Activated CD4-positive, alpha-beta T cell treated with anti-CD3 and anti-CD28 coated beads, Interleukin-2, amount 10 ng/mL, durations not matched to agents 7 days and 5 days (primary cell): ENCODE results near the gene NOTCH4. TPM values are rescaled to one million over a fixed set of nuclear protein-coding genes. Genes with fewer than 3 reads are reported as not detected.
"Not testable (repeated sequence)": the region's sequence is repeated elsewhere in the genome, so short reads cannot be mapped to it uniquely, and the experiment has no call there.

ENCODE experiments used
- CTCF ChIA-PET: fragments of 350-600 bp; sonication (Branson Sonifier 250); formaldehyde crosslinking; loops from one replicate; lab custom pipeline; 2021; ENCODE audit warnings: antibody characterized with exemption; lab: Charles Lee
- POLR2A ChIA-PET: fragments of 350-600 bp; sonication (Branson Sonifier 250); formaldehyde crosslinking; loops from one replicate; lab custom pipeline; 2021; ENCODE audit warnings: antibody characterized with exemption; lab: Charles Lee
- DNase-seq: peaks from one replicate; pipeline ENCODE4 v3.0.0-alpha.2; 2020
- H3K27ac Mint-ChIP-seq: one replicate; pipeline ENCODE4 v1.8.0; 2021; ENCODE audit warnings: mild to moderate bottlenecking, moderate library complexity, mixed read lengths
- H3K27me3 Mint-ChIP-seq: one replicate; pipeline ENCODE4 v1.8.0; 2021; ENCODE audit warnings: mixed read lengths
- H3K36me3 Mint-ChIP-seq: one replicate; pipeline ENCODE4 v1.8.0; 2021; ENCODE audit warnings: low read depth, mixed read lengths
- H3K4me1 Mint-ChIP-seq: one replicate; pipeline ENCODE4 v1.8.0; 2021; ENCODE audit warnings: mixed read lengths
- H3K4me3 Mint-ChIP-seq: one replicate; pipeline ENCODE4 v1.8.0; 2021; ENCODE audit warnings: mild to moderate bottlenecking, moderate library complexity, mixed read lengths
- H3K9me3 Mint-ChIP-seq: one replicate; pipeline ENCODE4 v1.8.0; 2021; ENCODE audit warnings: mixed read lengths
- total RNA-seq, 2 experiments: library from RNA; stranded (reverse); gene quantifications; one replicate each; pipeline ENCODE4 v1.2.3, GENCODE V29; 2021

NOTCH4 gene
- total RNA-seq, 2 experiments from 2014 or later, result 0.20 to 0.27 TPM

GRCh38 chr6:32244270-32244669 lies 20.4 kb upstream of the NOTCH4 start:
- Mint-ChIP-seq H3K9me3 (peaks cover 3% of the 10 kb centered on the region), H3K27ac (no peak overlapping the region), H3K36me3 (no peaks in the 10 kb centered on the region), H3K27me3 (peaks cover 6% of the 10 kb centered on the region), H3K4me3 (no peak overlapping the region), H3K4me1 (peaks cover 26% of the 10 kb centered on the region)
- CTCF ChIA-PET, result no interaction called here
- POLR2A ChIA-PET, result no interaction called here
- DNase-seq, result no peak

GRCh38 chr6:32242318-32242813 lies 18.5 kb upstream of the NOTCH4 start:
- not testable (repeated sequence) for DNase-seq

GRCh38 chr6:32240686-32241085 lies 16.8 kb upstream of the NOTCH4 start:
- Mint-ChIP-seq H3K4me3 (no peak overlapping the region), H3K9me3 (no peaks in the 10 kb centered on the region), H3K4me1 (peaks cover 26% of the 10 kb centered on the region), H3K36me3 (no peaks in the 10 kb centered on the region), H3K27me3 (peaks cover 2% of the 10 kb centered on the region), H3K27ac (no peak overlapping the region)
- CTCF ChIA-PET, result no interaction called here
- POLR2A ChIA-PET, result no interaction called here
- DNase-seq, result no peak

More at GRCh38 chr6:32242318-32242813, 18.5 kb upstream of the NOTCH4 start:
- H3K27me3 Mint-ChIP-seq, POLR2A ChIA-PET, H3K27ac Mint-ChIP-seq, H3K9me3 Mint-ChIP-seq, H3K4me3 Mint-ChIP-seq, H3K36me3 Mint-ChIP-seq: not testable (repeated sequence)
- peaks cover 26% of the 10 kb centered on the region for H3K4me1 Mint-ChIP-seq
- CTCF ChIA-PET, result interaction anchor here (0.5 to 0.6 kb wide), 2 partner anchors 15 to 412 kb away, joined by 3 read pairs; no protein-coding TSS in a partner anchor

GRCh38 chr6:32239462-32239861 lies 15.6 kb upstream of the NOTCH4 start:
- no peaks in the 10 kb centered on the region for H3K36me3 Mint-ChIP-seq
- no peak overlapping the region for H3K27ac Mint-ChIP-seq
- peaks cover 2% of the 10 kb centered on the region for H3K27me3 Mint-ChIP-seq
- no peak overlapping the region for H3K4me3 Mint-ChIP-seq
- ChIA-PET CTCF (no interaction called here), POLR2A (no interaction called here)
- H3K4me1 Mint-ChIP-seq, result peaks cover 19% of the 10 kb centered on the region
- no peaks in the 10 kb centered on the region for H3K9me3 Mint-ChIP-seq
- DNase-seq, result no peak

- Mint-ChIP-seq H3K9me3 (no peaks in the 10 kb centered on the region), H3K4me1 (peaks cover 2% of the 10 kb centered on the region), H3K27me3 (no peaks in the 10 kb centered on the region), H3K4me3 (no peak overlapping the region), H3K27ac (no peak overlapping the region), H3K36me3 (no peaks in the 10 kb centered on the region)
- ChIA-PET POLR2A (no interaction called here), CTCF (interaction anchor here (0.6 kb wide), 1 partner anchor 552 kb away, joined by 3 read pairs; no protein-coding TSS in a partner anchor)
- no peak for DNase-seq
These were observed 11.1 kb upstream of the NOTCH4 start for GRCh38 chr6:32234934-32235333.

GRCh38 chr6:32226434-32226833 lies 2.6 kb upstream of the NOTCH4 start:
- Mint-ChIP-seq H3K27me3 (no peaks in the 10 kb centered on the region), H3K4me1 (peaks cover 9% of the 10 kb centered on the region), H3K4me3 (no peak overlapping the region), H3K9me3 (no peaks in the 10 kb centered on the region), H3K36me3 (no peaks in the 10 kb centered on the region), H3K27ac (no peak overlapping the region)
- DNase-seq, result no peak
- ChIA-PET POLR2A (no interaction called here), CTCF (interaction anchor here (0.7 kb wide), 2 partner anchors 397 to 476 kb away, joined by 3 read pairs; no protein-coding TSS in a partner anchor)

GRCh38 chr6:32224696-32225095 lies 829 bp upstream of the NOTCH4 start:
- Mint-ChIP-seq H3K36me3 (no peaks in the 10 kb centered on the region), H3K9me3 (no peaks in the 10 kb centered on the region), H3K4me1 (peaks cover 9% of the 10 kb centered on the region), H3K4me3 (no peak overlapping the region), H3K27ac (no peak overlapping the region), H3K27me3 (no peaks in the 10 kb centered on the region)
- ChIA-PET POLR2A (no interaction called here), CTCF (no interaction called here)
- DNase-seq, result no peak

- Mint-ChIP-seq H3K9me3 (no peaks in the 10 kb centered on the region), H3K36me3 (no peaks in the 10 kb centered on the region), H3K27me3 (peaks cover under 1% of the 10 kb centered on the region), H3K4me3 (no peak overlapping the region), H3K4me1 (peaks cover 9% of the 10 kb centered on the region), H3K27ac (peak overlapping the region; percentile 63)
- CTCF ChIA-PET, result interaction anchor here (0.9 kb wide), 1 partner anchor 480 kb away, joined by 3 read pairs; no protein-coding TSS in a partner anchor
- POLR2A ChIA-PET, result no interaction called here
- no peak for DNase-seq
These were observed 1.3 kb downstream of the NOTCH4 start for GRCh38 chr6:32222333-32223230.

- POLR2A ChIA-PET, result no interaction called here
- Mint-ChIP-seq H3K4me1 (peaks cover 9% of the 10 kb centered on the region), H3K27me3 (peaks cover 2% of the 10 kb centered on the region), H3K36me3 (no peaks in the 10 kb centered on the region), H3K9me3 (no peaks in the 10 kb centered on the region), H3K27ac (no peak overlapping the region), H3K4me3 (no peak overlapping the region)
- DNase-seq, result no peak
- CTCF ChIA-PET, result interaction anchor here (0.6 kb wide), 1 partner anchor 90 kb away, joined by 3 read pairs; the partner anchor contains the start of gene FKBPL
These were observed 3.8 kb downstream of the NOTCH4 start for GRCh38 chr6:32220021-32220420.

GRCh38 chr6:32218167-32218566 lies 5.7 kb downstream of the NOTCH4 start:
- POLR2A ChIA-PET, result no interaction called here
- H3K4me1 Mint-ChIP-seq, result peaks cover 9% of the 10 kb centered on the region
- peaks cover 2% of the 10 kb centered on the region for H3K27me3 Mint-ChIP-seq
- H3K9me3 Mint-ChIP-seq, result no peaks in the 10 kb centered on the region
- H3K27ac Mint-ChIP-seq, result no peak overlapping the region
- no peak overlapping the region for H3K4me3 Mint-ChIP-seq
- H3K36me3 Mint-ChIP-seq, result no peaks in the 10 kb centered on the region
- DNase-seq, result no peak
- CTCF ChIA-PET, result no interaction called here

GRCh38 chr6:32216998-32217397 lies 6.9 kb downstream of the NOTCH4 start:
- no peaks in the 10 kb centered on the region for H3K4me1 Mint-ChIP-seq
- no peak overlapping the region for H3K27ac Mint-ChIP-seq
- H3K27me3 Mint-ChIP-seq, result peaks cover 2% of the 10 kb centered on the region
- H3K36me3 Mint-ChIP-seq, result no peaks in the 10 kb centered on the region
- DNase-seq, result no peak
- ChIA-PET CTCF (no interaction called here), POLR2A (no interaction called here)
- no peak overlapping the region for H3K4me3 Mint-ChIP-seq
- no peaks in the 10 kb centered on the region for H3K9me3 Mint-ChIP-seq

GRCh38 chr6:32216285-32216684 lies 7.6 kb downstream of the NOTCH4 start:
- H3K4me1 Mint-ChIP-seq, result no peaks in the 10 kb centered on the region
- no peak overlapping the region for H3K4me3 Mint-ChIP-seq
- DNase-seq, result no peak
- peaks cover 2% of the 10 kb centered on the region for H3K27me3 Mint-ChIP-seq
- no peak overlapping the region for H3K27ac Mint-ChIP-seq
- H3K9me3 Mint-ChIP-seq, result no peaks in the 10 kb centered on the region
- POLR2A ChIA-PET, result no interaction called here
- CTCF ChIA-PET, result interaction anchor here (0.7 kb wide), 2 partner anchors 18 to 28 kb away, joined by 3 read pairs; no protein-coding TSS in a partner anchor
- no peaks in the 10 kb centered on the region for H3K36me3 Mint-ChIP-seq

GRCh38 chr6:32215617-32216016 lies 8.2 kb downstream of the NOTCH4 start:
- POLR2A ChIA-PET, result no interaction called here
- Mint-ChIP-seq H3K9me3 (no peaks in the 10 kb centered on the region), H3K4me1 (no peaks in the 10 kb centered on the region), H3K36me3 (no peaks in the 10 kb centered on the region), H3K27ac (no peak overlapping the region), H3K27me3 (peaks cover 2% of the 10 kb centered on the region), H3K4me3 (no peak overlapping the region)
- no peak for DNase-seq
- CTCF ChIA-PET, result interaction anchor here (0.6 to 0.7 kb wide), 4 partner anchors 16 to 582 kb away, joined by 3 to 4 read pairs (median 3); no protein-coding TSS in a partner anchor
